ENCODE measurements around the gene ZBTB9.

The ZBTB9 gene

GRCh38 chr6:33433001-33433543, 21.3 kb upstream of the ZBTB9 start:
- DNase-seq, result no peak

- no peak for DNase-seq
These were observed 20.7 kb upstream of the ZBTB9 start for GRCh38 chr6:33433544-33434191.

- no peak for DNase-seq
These were observed 19.4 kb upstream of the ZBTB9 start for GRCh38 chr6:33434961-33435360.

GRCh38 chr6:33437666-33438065, 16.7 kb upstream of the ZBTB9 start:
- DNase-seq, result no peak

GRCh38 chr6:33438978-33439594, 15.3 kb upstream of the ZBTB9 start:
- no peak for DNase-seq

- DNase-seq, result no peak
These were observed 14.3 kb upstream of the ZBTB9 start for GRCh38 chr6:33439956-33440648.

GRCh38 chr6:33440649-33441309, 13.6 kb upstream of the ZBTB9 start:
- DNase-seq, result no peak

GRCh38 chr6:33441457-33441856, 12.9 kb upstream of the ZBTB9 start:
- DNase-seq, result no peak

- DNase-seq, result no peak
These were observed 12.1 kb upstream of the ZBTB9 start for GRCh38 chr6:33442283-33442682.

GRCh38 chr6:33443025-33443424, 11.4 kb upstream of the ZBTB9 start:
- DNase-seq, result no peak

GRCh38 chr6:33443619-33444504, 10.5 kb upstream of the ZBTB9 start:
- no peak for DNase-seq

- DNase-seq, result no peak
These were observed 9.2 kb upstream of the ZBTB9 start for GRCh38 chr6:33445119-33445603.

- no peak for DNase-seq
These were observed 8.0 kb upstream of the ZBTB9 start for GRCh38 chr6:33446356-33446755.

GRCh38 chr6:33450434-33450833, 3.9 kb upstream of the ZBTB9 start:
- DNase-seq, result no peak

- no peak for DNase-seq
These were observed 2.8 kb upstream of the ZBTB9 start for GRCh38 chr6:33451606-33452005.

- DNase-seq, result no peak
These were observed 1.9 kb upstream of the ZBTB9 start for GRCh38 chr6:33452496-33452895.

- peak in 1 of 5 experiments; percentile 25 for DNase-seq
These were observed 875 bp upstream of the ZBTB9 start for GRCh38 chr6:33453393-33454008.

- no peak for DNase-seq
These were observed 675 bp downstream of the ZBTB9 start for GRCh38 chr6:33455051-33455450.

- no peak for DNase-seq
These were observed 1.8 kb downstream of the ZBTB9 start for GRCh38 chr6:33456156-33456555.

GRCh38 chr6:33458676-33459075, 4.3 kb downstream of the ZBTB9 start:
- no peak for DNase-seq

- no peak for DNase-seq
These were observed 4.8 kb downstream of the ZBTB9 start for GRCh38 chr6:33459226-33459625.

Measured in T-helper 2 cell (primary cell).